LNCAP (cell line): ENCODE measurements around the gene USF2.

Source experiments
- TF ChIP-seq, protein P1 (sequence below): fragments of 450-650 bp; IDR thresholded peaks from 2 replicates; pipeline ENCODE4 v1.5.1; 2017; ENCODE audit warnings: mild to moderate bottlenecking

USF2 gene

DNA sequence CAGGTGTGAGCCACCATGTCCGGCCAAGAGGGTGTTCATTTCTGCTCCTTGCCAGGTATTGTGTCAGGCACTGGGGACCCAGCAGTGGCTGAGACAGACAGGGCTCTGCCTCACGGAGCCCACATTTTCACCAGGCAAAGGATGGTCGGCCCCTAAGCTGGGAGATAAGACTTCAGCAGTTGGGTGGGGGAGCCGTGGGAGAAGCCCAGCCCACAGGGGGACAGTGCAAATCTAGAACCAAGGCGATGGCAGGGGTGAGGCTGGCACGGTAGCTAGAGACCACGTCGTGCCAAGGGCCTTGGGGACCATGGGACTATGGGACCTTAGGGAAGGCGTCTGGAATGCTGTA lies 11.7 kb upstream of the USF2 start:
- TF ChIP-seq, protein P1, sequence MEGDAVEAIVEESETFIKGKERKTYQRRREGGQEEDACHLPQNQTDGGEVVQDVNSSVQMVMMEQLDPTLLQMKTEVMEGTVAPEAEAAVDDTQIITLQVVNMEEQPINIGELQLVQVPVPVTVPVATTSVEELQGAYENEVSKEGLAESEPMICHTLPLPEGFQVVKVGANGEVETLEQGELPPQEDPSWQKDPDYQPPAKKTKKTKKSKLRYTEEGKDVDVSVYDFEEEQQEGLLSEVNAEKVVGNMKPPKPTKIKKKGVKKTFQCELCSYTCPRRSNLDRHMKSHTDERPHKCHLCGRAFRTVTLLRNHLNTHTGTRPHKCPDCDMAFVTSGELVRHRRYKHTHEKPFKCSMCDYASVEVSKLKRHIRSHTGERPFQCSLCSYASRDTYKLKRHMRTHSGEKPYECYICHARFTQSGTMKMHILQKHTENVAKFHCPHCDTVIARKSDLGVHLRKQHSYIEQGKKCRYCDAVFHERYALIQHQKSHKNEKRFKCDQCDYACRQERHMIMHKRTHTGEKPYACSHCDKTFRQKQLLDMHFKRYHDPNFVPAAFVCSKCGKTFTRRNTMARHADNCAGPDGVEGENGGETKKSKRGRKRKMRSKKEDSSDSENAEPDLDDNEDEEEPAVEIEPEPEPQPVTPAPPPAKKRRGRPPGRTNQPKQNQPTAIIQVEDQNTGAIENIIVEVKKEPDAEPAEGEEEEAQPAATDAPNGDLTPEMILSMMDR, result no peak

- TF ChIP-seq, protein P1, result no peak
Observed at GRCh38 chr19:35260694-35261304, 8.0 kb upstream of the USF2 start.

GRCh38 chr19:35261356-35262100 lies 7.2 kb upstream of the USF2 start:
- TF ChIP-seq, protein P1, result no peak

DNA sequence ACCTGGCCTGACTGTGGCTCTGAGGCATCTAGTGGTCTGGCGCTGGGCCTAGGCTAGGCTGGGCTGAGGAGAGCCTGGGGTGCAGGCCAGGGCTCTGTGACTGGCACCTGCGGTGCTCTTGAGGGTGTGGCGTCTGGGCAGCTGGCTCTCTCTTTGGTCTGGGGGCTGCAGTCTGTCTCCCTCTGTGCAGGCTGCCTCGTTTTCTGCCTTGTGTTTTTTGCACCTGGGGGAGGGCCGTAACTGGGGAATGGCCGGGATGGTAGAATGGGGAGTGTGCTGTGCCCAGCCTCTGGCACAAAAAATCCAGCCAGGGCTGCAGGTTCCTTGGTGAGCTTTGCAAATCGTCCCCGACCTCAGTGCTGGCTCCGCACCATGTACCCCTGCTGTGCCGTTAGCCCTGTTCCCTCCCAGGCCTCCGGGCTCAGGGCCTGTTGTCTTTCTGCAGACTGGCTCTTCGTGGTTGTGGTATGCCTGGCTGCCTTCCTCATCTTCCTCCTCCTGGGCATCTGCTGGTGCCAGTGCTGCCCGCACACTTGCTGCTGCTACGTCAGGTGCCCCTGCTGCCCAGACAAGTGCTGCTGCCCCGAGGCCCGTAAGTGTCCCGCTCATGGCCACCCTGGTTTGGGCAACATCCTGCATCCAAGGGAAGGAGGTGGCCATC lies 6.5 kb upstream of the USF2 start:
- TF ChIP-seq, protein P1, result no peak

DNA sequence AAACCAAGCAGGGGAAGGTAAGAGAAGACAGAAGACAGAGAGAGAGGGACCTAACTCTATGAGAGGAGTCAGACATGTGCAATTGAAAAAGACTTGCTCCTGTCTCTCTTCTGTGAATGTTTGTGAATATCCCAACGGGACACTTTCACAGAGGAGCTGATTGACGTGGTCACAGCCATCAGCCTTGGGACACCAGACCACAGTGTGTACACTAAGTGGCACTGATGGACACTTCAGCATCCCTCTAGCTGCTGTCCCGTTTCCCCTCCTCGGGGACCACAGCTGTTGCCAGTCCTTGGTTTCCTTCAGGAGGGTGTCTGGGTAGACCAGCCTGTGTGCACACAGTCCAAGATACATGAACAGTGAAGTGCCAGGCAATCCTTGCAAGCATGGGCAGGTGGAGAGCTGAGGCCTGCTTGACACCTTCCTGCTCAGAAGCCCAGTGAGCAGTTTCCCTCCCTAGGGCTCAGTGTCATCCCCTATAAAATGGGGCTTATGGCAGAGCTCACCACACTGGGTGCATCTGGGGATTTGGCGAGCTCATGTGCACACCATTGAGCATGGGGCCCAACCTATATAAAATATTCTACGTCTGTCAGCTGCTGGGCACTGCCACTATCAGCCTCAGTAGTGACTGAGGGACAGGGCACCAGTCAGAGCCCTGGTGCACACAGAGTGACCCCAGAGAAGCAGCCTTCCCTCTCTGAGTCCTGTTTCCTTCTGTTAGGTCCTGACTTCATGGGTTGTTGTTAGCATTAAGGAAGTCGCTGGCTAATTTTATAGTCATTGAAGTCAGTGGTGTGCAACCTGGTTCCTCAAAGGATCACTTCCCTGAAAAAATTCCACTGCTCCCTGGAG lies 4.3 kb upstream of the USF2 start:
- TF ChIP-seq, protein P1, result no peak

DNA sequence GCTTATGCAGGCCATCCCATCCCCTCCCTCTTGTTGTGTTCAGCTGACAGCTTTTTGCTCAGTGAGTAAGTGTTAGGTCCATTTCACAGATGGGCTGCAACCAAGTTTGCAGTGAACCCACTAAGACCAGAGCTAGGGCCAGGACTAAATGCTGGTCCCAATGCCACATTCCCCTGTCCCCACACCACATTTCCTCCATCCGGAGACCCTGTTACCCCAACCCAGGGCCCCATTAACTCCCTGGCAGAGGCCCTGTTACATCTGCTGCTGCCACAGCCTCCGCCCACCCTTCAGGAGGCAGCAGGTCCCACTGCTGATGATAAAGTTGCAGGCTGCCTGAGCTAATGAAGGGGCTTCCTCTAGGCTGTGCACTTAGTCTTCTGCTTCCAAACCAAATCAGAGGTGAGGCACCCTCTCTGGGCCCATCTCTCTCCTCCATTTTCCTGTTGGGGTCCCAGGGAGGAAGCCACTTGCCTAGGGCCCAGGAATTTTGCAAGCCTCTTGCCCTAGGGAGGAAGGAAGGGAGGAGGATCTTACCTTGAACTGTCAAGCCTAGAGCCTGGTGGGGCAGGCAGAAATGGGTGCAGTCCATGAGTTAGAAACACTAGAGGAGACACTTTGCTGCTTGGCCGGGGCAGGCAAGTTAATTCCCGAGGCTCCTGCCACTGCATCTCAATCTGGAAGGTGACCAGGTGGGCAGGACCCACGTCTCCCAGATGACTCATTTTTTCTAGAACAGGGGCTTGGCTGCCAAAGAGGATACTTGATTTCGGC lies 3.4 kb upstream of the USF2 start:
- TF ChIP-seq, protein P1, result no peak
